Measurements from ENCODE around the gene RAP2B.

DNA sequence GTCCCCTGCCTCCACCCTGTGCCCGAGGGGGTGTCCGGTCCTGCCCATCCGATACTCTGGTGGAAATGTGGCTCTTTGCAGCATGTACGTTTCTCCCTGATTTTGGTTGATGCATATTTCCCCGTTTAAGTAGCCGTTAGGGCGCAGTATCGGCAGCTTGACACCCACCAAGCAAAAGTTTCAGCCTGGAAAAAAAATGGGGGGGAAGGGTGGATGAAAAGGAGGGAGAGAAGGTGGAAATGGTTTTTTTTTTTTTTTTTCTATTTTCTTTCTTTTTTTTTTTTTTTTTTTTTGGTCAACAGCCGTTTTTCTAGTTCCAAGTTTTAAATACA, 1.3 kb downstream of the RAP2B start:
- TF ChIP-seq, protein P1, sequence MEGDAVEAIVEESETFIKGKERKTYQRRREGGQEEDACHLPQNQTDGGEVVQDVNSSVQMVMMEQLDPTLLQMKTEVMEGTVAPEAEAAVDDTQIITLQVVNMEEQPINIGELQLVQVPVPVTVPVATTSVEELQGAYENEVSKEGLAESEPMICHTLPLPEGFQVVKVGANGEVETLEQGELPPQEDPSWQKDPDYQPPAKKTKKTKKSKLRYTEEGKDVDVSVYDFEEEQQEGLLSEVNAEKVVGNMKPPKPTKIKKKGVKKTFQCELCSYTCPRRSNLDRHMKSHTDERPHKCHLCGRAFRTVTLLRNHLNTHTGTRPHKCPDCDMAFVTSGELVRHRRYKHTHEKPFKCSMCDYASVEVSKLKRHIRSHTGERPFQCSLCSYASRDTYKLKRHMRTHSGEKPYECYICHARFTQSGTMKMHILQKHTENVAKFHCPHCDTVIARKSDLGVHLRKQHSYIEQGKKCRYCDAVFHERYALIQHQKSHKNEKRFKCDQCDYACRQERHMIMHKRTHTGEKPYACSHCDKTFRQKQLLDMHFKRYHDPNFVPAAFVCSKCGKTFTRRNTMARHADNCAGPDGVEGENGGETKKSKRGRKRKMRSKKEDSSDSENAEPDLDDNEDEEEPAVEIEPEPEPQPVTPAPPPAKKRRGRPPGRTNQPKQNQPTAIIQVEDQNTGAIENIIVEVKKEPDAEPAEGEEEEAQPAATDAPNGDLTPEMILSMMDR (IDR thresholded peaks at IDR 0.05 in 4 of 5, conservative IDR thresholded peaks at IDR 0.05 in 1 of 5) = no peak
- TF ChIP-seq POLR2A (IDR thresholded peaks at IDR 0.05) = no peak

All from gastrocnemius medialis (tissue), 4 donors.